ENCODE measurements around the gene CPNE5. TPM values are rescaled to one million over a fixed set of nuclear protein-coding genes. Genes with fewer than 3 reads are reported as not detected.
A peak's percentile ranks its signal among the peaks of the same experiment; 100 is the strongest.

CPNE5 gene
- total RNA-seq, 1 donor from 2014 or later, result 59.1 TPM

DNA sequence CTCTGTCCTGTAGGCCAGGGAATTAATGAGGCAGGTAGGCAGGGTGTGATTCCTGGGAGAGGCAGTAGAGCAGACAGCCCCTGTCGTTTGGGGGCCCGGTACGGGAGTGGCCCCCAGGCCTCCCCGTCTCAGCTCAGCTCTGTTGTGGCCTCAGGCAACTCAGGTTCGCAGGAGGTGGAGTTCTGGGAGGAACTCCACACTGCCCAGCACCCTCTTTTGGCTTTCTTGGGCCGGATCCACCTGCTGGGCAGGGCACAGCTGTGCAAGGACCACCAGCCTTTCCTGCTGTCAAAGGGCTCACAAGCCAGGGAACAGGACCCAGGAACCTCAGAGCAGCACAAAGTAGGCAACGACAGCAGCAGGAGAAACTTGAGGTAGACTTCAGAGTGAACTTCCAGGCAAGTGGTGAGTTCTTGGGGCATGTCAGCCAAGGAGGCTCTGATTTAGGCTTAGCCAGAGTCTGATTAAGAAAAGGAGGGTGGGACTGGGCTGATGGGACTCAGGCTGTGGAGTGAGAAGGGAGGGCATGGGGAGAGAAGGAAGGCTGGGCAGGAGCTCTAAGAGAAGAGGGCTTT lies 104.7 kb downstream of the CPNE5 start:
- peak overlapping the region; percentile 72 for H3K4me3 Mint-ChIP-seq
- TF ChIP-seq, protein P1, sequence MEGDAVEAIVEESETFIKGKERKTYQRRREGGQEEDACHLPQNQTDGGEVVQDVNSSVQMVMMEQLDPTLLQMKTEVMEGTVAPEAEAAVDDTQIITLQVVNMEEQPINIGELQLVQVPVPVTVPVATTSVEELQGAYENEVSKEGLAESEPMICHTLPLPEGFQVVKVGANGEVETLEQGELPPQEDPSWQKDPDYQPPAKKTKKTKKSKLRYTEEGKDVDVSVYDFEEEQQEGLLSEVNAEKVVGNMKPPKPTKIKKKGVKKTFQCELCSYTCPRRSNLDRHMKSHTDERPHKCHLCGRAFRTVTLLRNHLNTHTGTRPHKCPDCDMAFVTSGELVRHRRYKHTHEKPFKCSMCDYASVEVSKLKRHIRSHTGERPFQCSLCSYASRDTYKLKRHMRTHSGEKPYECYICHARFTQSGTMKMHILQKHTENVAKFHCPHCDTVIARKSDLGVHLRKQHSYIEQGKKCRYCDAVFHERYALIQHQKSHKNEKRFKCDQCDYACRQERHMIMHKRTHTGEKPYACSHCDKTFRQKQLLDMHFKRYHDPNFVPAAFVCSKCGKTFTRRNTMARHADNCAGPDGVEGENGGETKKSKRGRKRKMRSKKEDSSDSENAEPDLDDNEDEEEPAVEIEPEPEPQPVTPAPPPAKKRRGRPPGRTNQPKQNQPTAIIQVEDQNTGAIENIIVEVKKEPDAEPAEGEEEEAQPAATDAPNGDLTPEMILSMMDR (IDR thresholded peaks at IDR 0.05), result no peak
- no peaks in the 10 kb centered on the region for H3K9me3 Mint-ChIP-seq
- ATAC-seq (ENCODE audit: low read depth) (no peak), DNase-seq (no peak)
- peak overlapping the region; percentile 65 for H3K27ac Mint-ChIP-seq
- no peaks in the 10 kb centered on the region for H3K27me3 Mint-ChIP-seq
- peaks cover 37% of the 10 kb centered on the region for H3K4me1 Mint-ChIP-seq
- intact Hi-C loops (cut with micrococcal nuclease), result loop anchor here (1.0 kb wide), 1 partner anchor 111 kb away; no protein-coding TSS in a partner anchor
- ChIA-PET POLR2A (interaction anchor here (1.3 to 2.0 kb wide), 4 partner anchors 19 to 56 kb away, joined by 3 to 15 read pairs (median 7); partner anchors contain the start of gene CDKN1A), CTCF (interaction anchor here (0.6 to 3.9 kb wide), 7 partner anchors 11 to 122 kb away, joined by 3 to 21 read pairs (median 4); no protein-coding TSS in a partner anchor)
- H3K36me3 Mint-ChIP-seq (ENCODE audit: low read depth), result no peaks in the 10 kb centered on the region

DNA sequence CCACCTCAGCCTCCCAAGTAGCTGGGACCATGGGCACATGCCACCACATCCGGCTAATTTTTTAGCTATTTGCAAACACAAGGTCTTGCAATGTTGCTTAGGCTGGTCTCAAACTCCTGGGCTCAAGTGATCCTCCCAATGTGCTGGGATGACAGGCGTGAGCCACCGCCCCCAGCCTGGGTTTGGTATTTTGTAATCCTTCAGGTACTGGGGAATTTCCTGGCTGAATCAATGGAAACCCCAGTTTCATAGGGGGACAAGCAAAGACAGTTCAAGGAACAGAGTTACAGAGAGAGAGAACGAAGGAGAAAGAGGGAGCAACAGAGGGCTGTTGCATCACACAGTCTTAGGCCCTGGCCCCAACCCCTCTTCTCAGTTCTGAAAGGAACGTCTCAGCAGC lies 105.9 kb downstream of the CPNE5 start:
- POLR2A ChIA-PET, result interaction anchor here (0.6 to 2.0 kb wide), 4 partner anchors 13 to 51 kb away, joined by 3 to 11 read pairs (median 4); no protein-coding TSS in a partner anchor
- no peaks in the 10 kb centered on the region for H3K36me3 Mint-ChIP-seq (ENCODE audit: low read depth)
- H3K9me3 Mint-ChIP-seq, result no peaks in the 10 kb centered on the region
- TF ChIP-seq, protein P1 (IDR thresholded peaks at IDR 0.05), result no peak
- H3K27ac Mint-ChIP-seq, result no peak overlapping the region
- H3K27me3 Mint-ChIP-seq, result no peaks in the 10 kb centered on the region
- intact Hi-C loops (cut with micrococcal nuclease), result no loop called here
- DNase-seq (no peak), ATAC-seq (ENCODE audit: low read depth) (no peak)
- no peak overlapping the region for H3K4me3 Mint-ChIP-seq
- peaks cover 33% of the 10 kb centered on the region for H3K4me1 Mint-ChIP-seq
- CTCF ChIA-PET, result interaction anchor here (1.1 to 3.9 kb wide), 2 partner anchors 25 to 117 kb away, joined by 4 to 21 read pairs; no protein-coding TSS in a partner anchor

DNA sequence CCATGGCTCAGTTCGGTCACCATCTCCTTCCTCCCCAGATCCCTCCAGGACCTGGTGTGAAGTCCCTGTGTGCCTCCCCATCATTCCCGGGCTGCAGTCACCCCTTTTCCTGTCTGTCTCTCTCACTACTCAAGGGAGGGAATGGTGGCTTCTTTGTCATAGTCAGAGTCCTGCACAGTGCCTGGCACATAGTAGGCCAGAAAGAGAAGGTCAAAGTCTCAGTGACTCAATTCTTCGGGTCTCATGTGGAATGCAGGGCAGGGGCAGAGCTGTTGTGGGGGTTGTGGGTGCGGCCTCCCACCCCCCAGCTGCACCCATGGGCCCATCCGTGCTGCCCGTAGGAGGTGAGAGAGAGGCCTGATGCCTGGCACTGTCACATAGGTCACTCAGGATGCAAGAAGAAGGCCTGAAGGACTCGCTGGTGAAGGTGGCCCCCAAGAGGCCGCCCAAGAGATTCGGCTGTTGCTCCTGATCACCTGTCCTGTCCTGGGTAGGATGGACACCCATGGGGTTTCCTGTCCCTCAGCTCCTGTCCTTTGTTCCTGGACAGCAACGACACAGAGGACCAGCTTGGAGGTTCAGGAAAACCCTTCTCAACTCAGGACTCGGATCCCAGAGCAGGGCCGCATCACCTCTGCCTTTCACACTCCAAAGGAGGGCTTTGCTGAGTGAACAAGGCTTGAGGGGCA lies 107.5 kb downstream of the CPNE5 start:
- ChIA-PET POLR2A (interaction anchor here (1.4 kb wide), 1 partner anchor 23 kb away, joined by 3 read pairs; no protein-coding TSS in a partner anchor), CTCF (no interaction called here)
- peaks cover 36% of the 10 kb centered on the region for H3K4me1 Mint-ChIP-seq
- DNase-seq, result no peak
- ATAC-seq (ENCODE audit: low read depth), result no peak
- H3K9me3 Mint-ChIP-seq, result no peaks in the 10 kb centered on the region
- TF ChIP-seq, protein P1 (IDR thresholded peaks at IDR 0.05), result no peak
- intact Hi-C loops (cut with micrococcal nuclease), result no loop called here
- no peak overlapping the region for H3K4me3 Mint-ChIP-seq
- H3K27ac Mint-ChIP-seq, result no peak overlapping the region
- no peaks in the 10 kb centered on the region for H3K27me3 Mint-ChIP-seq
- H3K36me3 Mint-ChIP-seq (ENCODE audit: low read depth), result no peaks in the 10 kb centered on the region

GRCh38 chr6:36730424-36731380 lies 108.5 kb downstream of the CPNE5 start:
- Mint-ChIP-seq H3K4me1 (peaks cover 47% of the 10 kb centered on the region), H3K27ac (no peak overlapping the region), H3K27me3 (no peaks in the 10 kb centered on the region), H3K36me3 (ENCODE audit: low read depth) (no peaks in the 10 kb centered on the region), H3K9me3 (no peaks in the 10 kb centered on the region), H3K4me3 (no peak overlapping the region)
- intact Hi-C loops (cut with micrococcal nuclease), result no loop called here
- POLR2A ChIA-PET, result interaction anchor here (1.4 kb wide), 1 partner anchor 24 kb away, joined by 3 read pairs; no protein-coding TSS in a partner anchor
- ATAC-seq (ENCODE audit: low read depth) (no peak), DNase-seq (no peak)
- TF ChIP-seq, protein P1 (IDR thresholded peaks at IDR 0.05), result no peak
- CTCF ChIA-PET, result no interaction called here

All from activated B cell treated with CpG ODN at 0.5 μM for 24 hours (primary cell).